Measurements from ENCODE around the gene ZNF777.
A peak's percentile ranks its signal among the peaks of the same experiment; 100 is the strongest.

The ZNF777 gene

GRCh38 chr7:149462101-149462520 lies 1.2 kb upstream of the ZNF777 start:
- TF ChIP-seq CTCF (IDR thresholded peaks at IDR 0.05; ENCODE audit: low read depth, low read length), result no peak
- in situ Hi-C loops (cut with HindIII; ENCODE audit: low sequenced_read_pairs), result no loop called here

GRCh38 chr7:149459540-149460452 lies 1.1 kb downstream of the ZNF777 start:
- in situ Hi-C loops (cut with HindIII; ENCODE audit: low sequenced_read_pairs), result no loop called here
- DNase-seq (ENCODE audit: low read depth, low spot score), result no peak
- H3K4me3 ChIP-seq (ENCODE audit: low read depth, low read length), result peak overlapping the region; percentile 69
- TF ChIP-seq CTCF (IDR thresholded peaks at IDR 0.05; ENCODE audit: low read depth, low read length), result no peak

More at GRCh38 chr7:149462101-149462520, 1.2 kb upstream of the ZNF777 start:
- H3K4me3 ChIP-seq (ENCODE audit: low read depth, low read length), result no peak overlapping the region
- no peak for DNase-seq (ENCODE audit: low read depth, low spot score)

- no peak for TF ChIP-seq CTCF (IDR thresholded peaks at IDR 0.05; ENCODE audit: low read depth, low read length)
- in situ Hi-C loops (cut with HindIII; ENCODE audit: low sequenced_read_pairs), result no loop called here
- peak overlapping the region; percentile 50 for H3K4me3 ChIP-seq (ENCODE audit: low read depth, low read length)
- no peak for DNase-seq (ENCODE audit: low read depth, low spot score)
Observed at GRCh38 chr7:149459201-149459539, 1.7 kb downstream of the ZNF777 start.

GRCh38 chr7:149458235-149458634 lies 2.6 kb downstream of the ZNF777 start:
- no peak overlapping the region for H3K4me3 ChIP-seq (ENCODE audit: low read depth, low read length)
- no peak for DNase-seq (ENCODE audit: low read depth, low spot score)
- no peak for TF ChIP-seq CTCF (IDR thresholded peaks at IDR 0.05; ENCODE audit: low read depth, low read length)
- in situ Hi-C loops (cut with HindIII; ENCODE audit: low sequenced_read_pairs), result no loop called here

- in situ Hi-C loops (cut with HindIII; ENCODE audit: low sequenced_read_pairs), result no loop called here
- H3K4me3 ChIP-seq (ENCODE audit: low read depth, low read length), result no peak overlapping the region
- TF ChIP-seq CTCF (IDR thresholded peaks at IDR 0.05; ENCODE audit: low read depth, low read length), result no peak
- no peak for DNase-seq (ENCODE audit: low read depth, low spot score)
Observed at GRCh38 chr7:149457766-149458165, 3.1 kb downstream of the ZNF777 start.

- no peak for TF ChIP-seq CTCF (IDR thresholded peaks at IDR 0.05; ENCODE audit: low read depth, low read length)
- DNase-seq (ENCODE audit: low read depth, low spot score), result no peak
- in situ Hi-C loops (cut with HindIII; ENCODE audit: low sequenced_read_pairs), result no loop called here
- no peak overlapping the region for H3K4me3 ChIP-seq (ENCODE audit: low read depth, low read length)
Observed at GRCh38 chr7:149456506-149457421, 4.1 kb downstream of the ZNF777 start.
